GM21367 (cell line): Measurements from ENCODE around the gene KIF5B.
"Not testable (repeated sequence)": the region's sequence is repeated elsewhere in the genome, so short reads cannot be mapped to it uniquely, and the experiment has no call there.

Experiments used
- ATAC-seq: cut with Tn5 transposase; IDR thresholded peaks from one replicate; pipeline ENCODE4 v1.9.1; 2021; ENCODE audit not compliant: unreplicated experiment

KIF5B gene

GRCh38 chr10:32017044-32017443 is 39.2 kb downstream of the KIF5B start:
- ATAC-seq = no peak

DNA sequence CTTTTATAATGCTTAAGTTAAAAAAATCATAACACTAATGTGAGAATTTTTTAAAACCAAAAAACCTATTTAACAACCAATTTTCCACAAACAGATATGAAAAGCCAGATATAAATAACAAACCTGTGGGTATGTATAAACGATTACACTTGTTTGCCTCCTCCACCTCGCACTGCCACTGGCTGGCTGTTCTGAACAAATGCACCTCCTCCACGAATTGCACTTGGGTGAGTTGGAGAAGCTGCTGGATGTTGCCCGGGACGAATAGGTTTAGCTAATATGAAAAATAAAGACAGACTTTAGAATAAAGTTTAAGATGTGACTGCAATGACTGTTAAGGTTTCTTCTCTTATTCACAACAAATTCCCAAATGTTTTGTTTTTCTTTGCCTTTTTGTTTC is 40.8 kb downstream of the KIF5B start:
- ATAC-seq = no peak

DNA sequence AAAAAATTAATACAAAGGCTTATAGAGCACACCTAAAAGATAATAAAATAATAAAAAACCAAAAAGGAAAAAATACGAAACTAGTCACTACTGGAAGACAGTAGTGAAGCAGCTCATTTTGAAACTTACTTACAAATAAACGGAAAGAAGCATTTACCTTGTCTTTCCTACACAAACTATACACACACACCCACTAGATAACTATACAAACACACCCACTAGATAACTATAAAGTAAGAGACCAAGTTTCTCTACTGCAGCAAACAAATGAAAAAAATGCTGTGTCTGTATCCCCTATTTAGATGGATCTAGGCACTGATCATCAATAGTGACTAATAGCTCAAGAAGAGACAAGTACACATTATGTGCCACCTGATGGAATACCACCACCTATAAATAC is 49.2 kb downstream of the KIF5B start:
- no peak for ATAC-seq

DNA sequence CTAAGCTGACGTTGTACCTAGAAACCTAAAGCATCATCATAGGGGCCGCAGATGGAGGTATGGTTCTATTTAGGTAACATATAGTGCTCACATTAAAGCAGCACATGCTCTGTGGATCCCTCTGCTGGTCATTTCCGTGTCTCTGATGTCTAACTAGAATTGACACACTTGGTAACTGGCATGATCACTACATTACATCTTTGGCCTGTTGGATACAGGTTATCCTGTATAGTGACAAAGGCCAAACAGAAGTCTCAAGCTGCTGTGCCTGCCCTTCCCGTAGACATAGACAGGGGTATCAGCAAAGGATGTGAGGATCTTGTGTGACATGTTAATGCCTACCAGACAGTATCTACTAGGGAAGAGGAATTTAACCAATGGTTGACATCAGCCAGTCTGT is 51.2 kb downstream of the KIF5B start:
- no peak for ATAC-seq

DNA sequence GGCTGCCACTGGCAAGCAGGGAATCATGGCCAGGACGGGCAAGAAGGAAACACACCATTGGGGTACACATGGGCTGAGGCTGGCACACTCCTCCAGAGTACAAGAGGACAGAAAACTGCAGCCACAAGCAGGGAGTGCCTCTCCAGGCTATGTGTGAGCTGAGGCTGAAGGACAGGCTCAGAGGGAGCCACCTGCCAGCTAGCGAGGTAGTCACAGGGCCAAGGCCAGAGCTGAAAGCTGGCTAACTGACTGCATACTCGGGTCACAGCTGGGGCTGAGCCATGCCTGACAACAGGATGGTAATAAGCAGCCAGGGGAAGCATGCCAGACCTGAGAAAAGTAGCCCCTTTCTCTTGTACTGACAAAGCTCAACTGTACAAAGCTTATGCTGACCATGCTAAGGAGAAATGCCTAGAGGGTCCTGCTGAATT is 52.0 kb downstream of the KIF5B start:
- no peak for ATAC-seq

DNA sequence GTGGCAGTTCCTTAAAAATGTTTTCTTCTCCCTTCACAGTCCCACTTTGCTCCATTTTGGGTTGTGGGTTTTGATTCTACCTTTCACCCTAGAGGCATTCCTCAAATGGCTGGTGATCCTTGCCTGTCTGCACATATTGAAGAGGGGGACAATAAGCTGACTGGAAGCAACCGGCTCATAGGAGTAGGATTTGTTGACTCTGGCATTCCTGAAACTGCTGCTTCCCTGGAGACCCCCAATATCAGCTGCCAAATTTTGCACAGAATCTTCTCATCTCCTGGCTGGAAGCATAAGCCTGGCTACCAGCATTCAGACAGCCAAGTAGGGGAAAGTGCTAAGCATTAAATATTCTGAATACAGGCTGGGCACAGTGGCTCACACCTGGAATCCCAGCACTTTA is 53.7 kb downstream of the KIF5B start:
- no peak for ATAC-seq

DNA sequence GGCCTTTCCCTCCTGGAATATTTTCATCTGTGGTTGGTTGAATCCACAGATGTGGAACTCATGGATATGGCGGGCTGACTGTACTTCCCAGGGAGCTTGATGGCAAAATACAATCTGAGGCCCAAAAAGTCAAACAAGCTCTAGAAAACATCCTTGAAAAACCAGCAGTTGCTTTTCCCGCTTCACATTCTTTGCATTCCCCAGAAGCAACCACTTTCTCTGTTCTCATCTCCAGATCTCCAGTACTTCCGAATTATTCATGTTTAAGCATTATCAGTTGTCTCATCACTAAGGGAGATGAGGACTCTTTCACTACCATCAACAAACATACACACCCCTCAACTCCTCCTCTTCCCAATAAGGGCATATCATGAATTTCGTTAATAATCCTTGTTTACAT is 55.3 kb downstream of the KIF5B start:
- no peak for ATAC-seq

GRCh38 chr10:31999836-32000235 is 56.4 kb downstream of the KIF5B start:
- no peak for ATAC-seq

DNA sequence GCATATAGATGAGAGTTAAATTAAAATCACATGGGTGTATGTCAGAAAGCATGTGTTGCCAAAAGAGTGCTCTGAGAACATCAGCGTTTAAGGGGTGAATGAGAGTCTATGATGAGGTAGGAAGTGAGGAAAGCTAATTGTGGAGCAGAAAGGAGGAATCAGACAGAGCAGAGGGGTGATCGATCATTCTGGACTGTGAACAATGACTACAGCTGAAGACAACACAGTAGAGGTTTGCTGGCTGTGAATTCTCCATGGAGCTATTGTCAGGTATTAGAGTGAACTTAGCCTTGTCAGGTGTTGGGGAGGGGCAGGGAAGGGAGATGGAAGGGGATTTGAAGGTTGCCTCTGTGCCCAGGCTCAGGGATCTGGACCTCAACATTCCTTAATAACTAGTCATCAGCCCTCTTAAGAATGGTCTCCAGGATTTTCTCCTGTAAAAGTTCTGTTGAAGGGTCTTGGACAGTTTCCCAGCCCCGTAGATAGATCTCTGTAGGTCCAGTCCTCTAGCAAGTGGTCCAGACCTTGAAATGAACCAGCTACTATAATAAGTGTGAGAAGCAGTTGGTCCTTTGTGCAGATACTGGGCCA is 57.1 kb downstream of the KIF5B start:
- no peak for ATAC-seq

GRCh38 chr10:31994926-31995325 is 61.3 kb downstream of the KIF5B start:
- no peak for ATAC-seq

DNA sequence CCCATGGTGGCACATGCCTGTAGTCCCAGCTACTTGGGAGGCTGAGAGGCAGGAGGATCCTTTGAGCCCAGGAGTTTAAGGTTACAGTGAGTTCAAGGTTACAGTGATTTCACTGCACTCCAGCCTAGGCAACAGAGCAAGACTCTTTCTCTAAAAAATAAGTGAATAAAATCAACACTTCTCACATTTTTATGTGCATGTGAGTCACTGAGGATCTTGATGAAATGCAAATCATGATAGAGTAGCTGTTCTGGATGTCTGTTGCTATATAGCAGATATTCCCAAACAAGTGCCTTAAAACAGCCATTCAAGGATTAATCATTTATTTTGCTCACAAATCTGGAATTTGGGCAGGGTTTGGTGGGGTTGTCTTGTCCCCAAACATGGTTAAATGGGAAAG is 65.3 kb downstream of the KIF5B start:
- ATAC-seq = no peak

GRCh38 chr10:31987786-31988185 is 68.4 kb downstream of the KIF5B start:
- ATAC-seq = not testable (repeated sequence)

- no peak for ATAC-seq
These were observed 74.1 kb downstream of the KIF5B start for GRCh38 chr10:31982111-31982510.

DNA sequence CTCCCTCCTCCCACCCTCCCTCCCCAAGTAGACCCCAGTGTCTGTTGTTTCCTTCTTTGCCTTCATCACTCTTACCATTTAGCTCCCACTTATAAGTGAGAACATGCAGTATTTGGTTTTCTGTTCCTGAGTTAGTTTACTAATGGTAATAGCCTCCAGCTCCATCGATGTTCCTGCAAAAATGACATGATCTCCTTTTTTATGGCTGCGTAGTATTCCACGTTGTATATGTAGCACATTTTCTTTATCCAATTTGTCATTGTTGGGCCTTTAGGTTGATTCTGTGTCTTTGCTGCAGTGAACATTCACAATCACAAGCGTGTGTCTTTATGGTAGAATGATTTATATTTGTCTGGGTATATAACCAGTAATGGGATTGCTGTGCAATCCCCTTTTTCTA is 75.8 kb downstream of the KIF5B start:
- no peak for ATAC-seq

GRCh38 chr10:31979071-31979470 is 77.2 kb downstream of the KIF5B start:
- not testable (repeated sequence) for ATAC-seq

DNA sequence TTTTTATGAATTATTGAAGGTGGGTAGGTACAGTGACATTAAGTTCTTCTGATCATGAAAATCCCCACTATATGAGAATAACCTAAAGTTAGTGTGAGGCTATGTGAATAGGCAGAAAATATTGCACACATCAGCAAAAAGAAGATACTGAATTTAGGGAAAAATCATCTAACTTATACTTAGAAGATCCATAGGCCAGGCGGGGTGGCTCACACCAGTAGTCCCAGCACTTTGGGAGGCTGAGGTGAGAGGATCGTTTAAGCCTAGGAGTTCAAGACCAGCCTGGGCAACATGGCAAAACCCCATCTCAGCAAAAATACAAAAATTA is 78.1 kb downstream of the KIF5B start:
- ATAC-seq = no peak

GRCh38 chr10:31977440-31978155 is 78.6 kb downstream of the KIF5B start:
- no peak for ATAC-seq

DNA sequence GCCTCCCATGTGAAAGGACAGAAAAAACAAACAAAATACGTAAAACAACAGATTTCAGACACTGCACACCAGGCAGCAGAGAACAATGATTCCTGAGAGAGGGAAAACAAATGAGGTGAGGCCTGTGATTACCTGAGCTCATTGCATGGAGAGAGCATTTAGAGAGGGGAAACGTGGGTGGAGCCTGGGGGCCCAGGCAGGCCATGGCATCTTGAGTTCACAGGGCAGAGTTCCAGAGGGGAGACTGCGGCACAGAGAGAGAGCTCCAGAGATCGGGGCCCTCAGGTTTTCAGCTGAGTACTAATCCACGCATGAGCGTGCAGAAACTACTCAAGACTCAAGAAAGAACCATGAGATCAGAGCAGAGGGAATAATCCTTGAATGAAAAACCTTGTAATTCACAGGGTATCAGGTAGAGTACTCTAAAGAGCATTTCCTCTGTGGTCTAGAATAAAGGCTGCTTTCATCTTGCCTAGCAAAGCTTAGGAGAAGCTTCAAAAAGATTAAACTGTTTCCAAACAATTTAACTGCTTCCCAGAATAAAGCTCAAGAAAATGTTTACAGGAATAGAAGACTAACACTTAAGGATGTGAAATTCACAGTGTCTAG is 81.0 kb downstream of the KIF5B start:
- no peak for ATAC-seq

DNA sequence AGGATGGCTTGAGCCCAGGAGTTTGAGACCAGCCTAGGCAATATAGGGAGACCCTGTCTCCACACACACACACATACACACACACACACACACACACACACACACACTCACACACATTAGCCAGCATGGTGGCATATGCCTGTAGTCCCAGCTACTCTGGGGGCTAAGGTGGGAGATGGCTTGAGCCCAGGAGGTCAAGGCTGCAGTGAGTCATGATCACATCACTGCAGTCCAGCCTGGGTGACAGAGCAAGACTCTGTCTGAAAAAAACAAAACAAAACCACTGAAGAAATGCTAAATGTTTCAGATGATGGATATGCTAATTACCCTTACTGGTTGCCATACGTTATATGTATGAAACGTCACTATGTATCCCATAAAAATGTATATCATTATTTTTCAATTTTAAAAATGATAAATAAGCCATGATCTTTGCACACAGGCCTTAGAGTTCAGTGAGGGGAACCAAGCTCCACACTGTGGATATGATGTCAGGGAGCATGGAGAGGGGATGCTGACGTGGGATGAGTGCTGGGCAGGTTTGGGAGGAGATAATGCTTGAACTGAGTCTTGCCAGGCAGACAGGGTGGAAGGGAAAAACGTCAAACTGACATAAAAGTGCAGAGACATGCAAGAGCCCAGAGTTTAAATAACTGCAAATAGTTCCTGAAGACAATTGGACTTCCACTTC is 81.6 kb downstream of the KIF5B start:
- no peak for ATAC-seq

DNA sequence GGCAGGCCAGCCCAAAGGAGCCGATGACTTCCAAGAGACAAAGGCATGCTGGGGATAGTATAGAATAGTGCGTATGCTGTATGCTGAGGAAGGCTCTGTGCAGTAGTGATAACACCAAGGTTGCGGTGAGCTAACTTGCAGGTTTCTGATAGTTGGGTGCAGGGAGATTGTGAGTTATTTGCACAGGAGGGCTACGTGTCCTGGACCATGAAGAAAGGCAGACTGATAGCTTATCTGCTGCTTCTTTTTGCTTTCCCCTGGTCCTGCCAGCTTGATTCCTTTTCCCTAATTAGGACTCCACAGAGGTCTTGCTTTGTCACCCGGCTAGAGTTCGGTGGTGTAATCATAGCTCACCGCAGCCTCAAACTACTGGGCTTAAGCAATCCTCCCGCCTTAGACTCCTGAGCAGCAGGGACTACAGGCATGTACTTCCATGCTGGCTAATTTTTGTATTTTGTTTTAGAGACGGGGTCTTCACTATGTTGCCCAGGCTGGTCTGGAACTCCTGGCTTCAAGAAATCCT is 83.6 kb downstream of the KIF5B start:
- ATAC-seq = no peak

GRCh38 chr10:31969847-31970246 is 86.4 kb downstream of the KIF5B start:
- ATAC-seq = not testable (repeated sequence)

DNA sequence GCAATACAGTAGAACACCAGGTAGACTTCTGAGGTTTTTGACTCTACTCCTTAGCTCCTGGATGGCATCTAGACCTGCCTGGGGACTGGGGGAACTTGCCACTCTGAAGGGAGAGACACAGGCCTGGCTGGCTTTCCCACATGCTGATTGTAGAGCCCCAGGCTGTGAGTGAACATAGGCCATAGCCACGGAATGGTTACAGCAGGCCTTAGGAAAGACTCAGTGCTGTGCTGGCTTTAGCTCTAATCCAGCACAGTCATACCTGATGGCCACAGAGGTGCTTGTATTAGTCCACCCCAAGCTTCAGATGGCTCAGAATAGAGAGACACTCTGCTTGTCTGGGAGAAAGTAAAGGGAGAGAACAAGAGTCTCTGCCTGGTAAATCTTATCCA is 92.6 kb downstream of the KIF5B start:
- ATAC-seq = no peak
